Measurements from ENCODE around the gene DBP. TPM values are rescaled to one million over a fixed set of nuclear protein-coding genes. Genes with fewer than 3 reads are reported as not detected.

Gene DBP
- total and polyA plus RNA-seq, 2 of the 13 experiments (the other 11 are each of a cell fraction or from before 2014, with no cell fraction given) = 1.7 to 5.8 TPM

- peak; percentile 54 for TF ChIP-seq GABPB1 (CRISPR knock-in tag; IDR thresholded peaks at IDR 0.05)
- no peak for TF ChIP-seq KLF15 (CRISPR knock-in tag; IDR thresholded peaks at IDR 0.05; ENCODE audit: borderline replicate concordance)
- 0 out of 2 replicates have a peak, but pooled peaks have one; percentile 38 for TF ChIP-seq ZNF597 (CRISPR knock-in tag; IDR thresholded peaks at IDR 0.05)
- TF ChIP-seq YY1 (IDR thresholded peaks at IDR 0.05; ENCODE audit: insufficient read depth, insufficient replicate concordance, low read depth, low read length) = peak; percentile 40
- no peak for TF ChIP-seq SMARCE1 (IDR thresholded peaks at IDR 0.05; ENCODE audit: borderline replicate concordance)
- TF ChIP-seq IRF2 (CRISPR knock-in tag; IDR thresholded peaks at IDR 0.05) = 0 out of 2 replicates have a peak, but pooled peaks have one; percentile 49
- TF ChIP-seq XRCC5 (optimal IDR thresholded peaks at IDR 0.05; ENCODE audit: low read length) = peak; percentile 23
- TF ChIP-seq PRDM10 (CRISPR knock-in tag; IDR thresholded peaks at IDR 0.05; ENCODE audit: low read depth) = peak; percentile 61; the same call in 1 of the 2 replicates
- no peak for TF ChIP-seq ZNF224 (CRISPR knock-in tag; IDR thresholded peaks at IDR 0.05)
- no peak for TF ChIP-seq DNMT3B (CRISPR knock-in tag; conservative IDR thresholded peaks at IDR 0.05)
- TF ChIP-seq E2F2 (CRISPR knock-in tag; IDR thresholded peaks at IDR 0.05; ENCODE audit: borderline replicate concordance) = peak; percentile 61; the same call in 1 of the 2 replicates
- TF ChIP-seq ZNF17 (CRISPR knock-in tag; IDR thresholded peaks at IDR 0.05) = no peak
- peak; percentile 64 for TF ChIP-seq TBL1XR1 (IDR thresholded peaks at IDR 0.05; ENCODE audit: borderline replicate concordance, low read length, partially characterized antibody)
- TF ChIP-seq SUZ12 (IDR thresholded peaks at IDR 0.05; ENCODE audit: low read depth, low read length) = peak; percentile 99
- TF ChIP-seq IKZF5 (CRISPR knock-in tag; IDR thresholded peaks at IDR 0.05) = 0 out of 2 replicates have a peak, but pooled peaks have one; percentile 5
- TF ChIP-seq THAP11 (CRISPR knock-in tag; IDR thresholded peaks at IDR 0.05) = peak; percentile 100
- TF ChIP-seq BATF2 (CRISPR knock-in tag; IDR thresholded peaks at IDR 0.05) = no peak
- TF ChIP-seq CREM (IDR thresholded peaks at IDR 0.05) = peak; percentile 85
- TF ChIP-seq CREM (CRISPR knock-in tag; IDR thresholded peaks at IDR 0.05) = no peak
- peak; percentile 98 for TF ChIP-seq HCFC1 (IDR thresholded peaks at IDR 0.05; ENCODE audit: low read depth, low read length)
- no peak for TF ChIP-seq ZNF138 (CRISPR knock-in tag; IDR thresholded peaks at IDR 0.05; ENCODE audit: low read depth)
- TF ChIP-seq CREB1 (IDR thresholded peaks at IDR 0.05) = no peak
- peak; percentile 47; the same call in 1 of the 2 replicates for TF ChIP-seq CREB1 (CRISPR knock-in tag; IDR thresholded peaks at IDR 0.05)
Measured at GRCh38 chr19:48644839-48645619, 7.8 kb upstream of the DBP start (continued).

All from HepG2 (cell line).